ENCODE data around the gene BNC2.

Gene BNC2

GRCh38 chr9:16811987-16812685 is 58.3 kb downstream of the BNC2 start:
- DNase-seq: no peak

GRCh38 chr9:16809912-16810610 is 60.4 kb downstream of the BNC2 start:
- no peak for DNase-seq

- no peak for DNase-seq
Measured at GRCh38 chr9:16806674-16807073, 63.8 kb downstream of the BNC2 start.

- DNase-seq: no peak
Measured at GRCh38 chr9:16803648-16804047, 66.8 kb downstream of the BNC2 start.

GRCh38 chr9:16801871-16802466 is 68.5 kb downstream of the BNC2 start:
- DNase-seq: no peak

GRCh38 chr9:16796304-16796825 is 74.1 kb downstream of the BNC2 start:
- DNase-seq: no peak

- no peak for DNase-seq
Measured at GRCh38 chr9:16794871-16795639, 75.4 kb downstream of the BNC2 start.

- DNase-seq: no peak
Measured at GRCh38 chr9:16794103-16794502, 76.4 kb downstream of the BNC2 start.

- no peak for DNase-seq
Measured at GRCh38 chr9:16787724-16788123, 82.7 kb downstream of the BNC2 start.

GRCh38 chr9:16784002-16784401 is 86.5 kb downstream of the BNC2 start:
- no peak for DNase-seq

- no peak for DNase-seq
Measured at GRCh38 chr9:16782490-16782889, 88.0 kb downstream of the BNC2 start.

- DNase-seq: no peak
Measured at GRCh38 chr9:16775330-16775729, 95.1 kb downstream of the BNC2 start.

GRCh38 chr9:16773617-16774016 is 96.9 kb downstream of the BNC2 start:
- no peak for DNase-seq

GRCh38 chr9:16773116-16773515 is 97.4 kb downstream of the BNC2 start:
- DNase-seq: no peak

GRCh38 chr9:16771356-16771755 is 99.1 kb downstream of the BNC2 start:
- no peak for DNase-seq

GRCh38 chr9:16769291-16769690 is 101.2 kb downstream of the BNC2 start:
- DNase-seq: no peak

- no peak for DNase-seq
Measured at GRCh38 chr9:16768816-16769215, 101.7 kb downstream of the BNC2 start.

GRCh38 chr9:16767366-16767765 is 103.1 kb downstream of the BNC2 start:
- DNase-seq: no peak

GRCh38 chr9:16763946-16764345 is 106.5 kb downstream of the BNC2 start:
- DNase-seq: no peak

GRCh38 chr9:16755467-16756160 is 114.9 kb downstream of the BNC2 start:
- DNase-seq: no peak

GRCh38 chr9:16754662-16755061 is 115.8 kb downstream of the BNC2 start:
- no peak for DNase-seq

GRCh38 chr9:16753256-16753655 is 117.2 kb downstream of the BNC2 start:
- no peak for DNase-seq

GRCh38 chr9:16752601-16753000 is 117.9 kb downstream of the BNC2 start:
- DNase-seq: no peak

Data from NCI-H510A treated with DMSO at 0.1 percent for 48 hours (cell line).